Nephron progenitor cell (in vitro differentiated cells): ENCODE measurements around the gene LTO1.

Experiments
- DNase-seq: peaks from one replicate; pipeline ENCODE4 v3.0.0; 2021
- H3K27ac Mint-ChIP-seq: 2 replicates; pipeline ENCODE4 v1.8.0; 2021; ENCODE audit warnings: mild to moderate bottlenecking, moderate library complexity, mixed read lengths
- H3K27me3 Mint-ChIP-seq: 2 replicates; pipeline ENCODE4 v1.8.0; 2021; ENCODE audit warnings: mild to moderate bottlenecking, low read depth, mixed read lengths; ENCODE audit not compliant: poor library complexity
- H3K36me3 Mint-ChIP-seq: 2 replicates; pipeline ENCODE4 v1.8.0; 2021; ENCODE audit warnings: low read depth, mixed read lengths
- H3K4me1 Mint-ChIP-seq: 2 replicates; pipeline ENCODE4 v1.8.0; 2021; ENCODE audit warnings: mixed read lengths
- H3K4me3 Mint-ChIP-seq: 2 replicates; pipeline ENCODE4 v1.8.0; 2021; ENCODE audit warnings: mild to moderate bottlenecking, moderate library complexity, mixed read lengths
- H3K9me3 Mint-ChIP-seq: 2 replicates; pipeline ENCODE4 v1.8.0; 2021; ENCODE audit warnings: mild to moderate bottlenecking, moderate library complexity, mixed read lengths
- TF ChIP-seq, protein P1 (sequence below): fragments of 200-600 bp; sonication (generic); IDR thresholded peaks from 2 replicates; pipeline ENCODE4 v1.5.0; 2021; ENCODE audit warnings: antibody characterized with exemption

The LTO1 gene

DNA sequence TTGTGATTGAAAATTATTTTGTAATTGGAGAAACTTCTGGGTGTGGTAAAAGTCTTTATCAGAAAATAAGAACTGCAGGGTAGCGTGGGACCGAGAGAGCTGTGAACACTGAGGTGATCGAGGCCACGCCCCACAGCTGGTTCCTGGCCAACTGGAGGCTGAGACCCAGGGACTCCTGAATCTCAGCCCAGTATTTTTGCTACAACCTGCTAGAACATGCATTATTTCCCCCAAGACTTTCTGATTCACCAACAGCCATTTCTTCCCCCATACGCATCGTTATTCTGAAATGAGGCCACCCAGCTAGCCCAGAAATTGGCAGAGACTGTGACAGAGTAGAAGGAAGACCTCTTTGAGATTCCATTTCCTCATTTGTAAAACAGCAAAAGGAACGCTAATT lies 32.0 kb upstream of the LTO1 start:
- DNase-seq: no peak

DNA sequence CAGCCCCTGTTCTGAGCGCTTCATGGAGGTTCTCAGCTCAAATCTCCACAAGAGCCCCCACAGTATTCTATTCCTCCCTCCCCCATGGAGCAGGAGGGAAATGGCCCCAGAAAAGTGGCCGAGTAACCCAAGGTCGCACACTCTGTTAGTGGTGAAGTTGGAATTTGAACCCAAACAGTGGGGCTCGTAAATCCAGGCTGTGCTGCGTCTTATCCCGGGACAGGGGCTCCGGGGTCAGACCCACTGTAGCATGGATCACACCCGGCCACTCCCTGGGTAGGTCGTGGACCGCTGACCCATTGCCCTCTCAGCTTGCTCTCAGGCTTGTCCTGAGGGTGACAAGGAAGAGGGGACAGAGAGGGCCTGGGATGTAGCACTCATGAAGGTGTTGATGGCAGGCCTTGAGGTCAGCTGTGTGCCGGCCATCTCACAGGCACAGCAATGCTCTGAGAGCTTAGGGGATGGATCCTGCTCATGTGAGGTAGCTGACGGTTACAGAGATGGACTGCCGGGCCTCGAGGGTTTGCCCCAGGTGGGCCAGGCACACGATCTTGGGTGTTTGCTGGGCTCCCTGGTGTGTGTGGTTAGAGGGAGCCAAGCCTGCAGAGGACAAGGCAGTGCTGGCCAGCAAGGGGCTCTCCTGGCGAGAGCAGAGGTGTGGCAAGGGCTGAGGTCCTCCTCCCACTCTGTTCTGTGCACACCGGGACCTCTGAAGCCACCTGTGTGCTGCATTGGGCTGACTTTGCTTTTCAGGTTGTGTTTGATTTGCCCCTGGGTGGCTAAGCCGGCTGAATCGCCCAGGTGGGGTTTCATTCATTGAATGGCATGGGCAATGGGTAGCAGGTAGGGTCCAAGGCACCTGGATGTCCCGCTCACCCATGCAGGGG lies 31.0 kb upstream of the LTO1 start:
- Mint-ChIP-seq H3K4me1 (peaks cover 46% of the 10 kb centered on the region), H3K4me3 (peak overlapping the region; percentile 25), H3K27ac (no peak overlapping the region), H3K27me3 (peaks cover 73% of the 10 kb centered on the region), H3K9me3 (no peaks in the 10 kb centered on the region), H3K36me3 (no peaks in the 10 kb centered on the region)
- peak; percentile 43 for DNase-seq
- TF ChIP-seq, protein P1, sequence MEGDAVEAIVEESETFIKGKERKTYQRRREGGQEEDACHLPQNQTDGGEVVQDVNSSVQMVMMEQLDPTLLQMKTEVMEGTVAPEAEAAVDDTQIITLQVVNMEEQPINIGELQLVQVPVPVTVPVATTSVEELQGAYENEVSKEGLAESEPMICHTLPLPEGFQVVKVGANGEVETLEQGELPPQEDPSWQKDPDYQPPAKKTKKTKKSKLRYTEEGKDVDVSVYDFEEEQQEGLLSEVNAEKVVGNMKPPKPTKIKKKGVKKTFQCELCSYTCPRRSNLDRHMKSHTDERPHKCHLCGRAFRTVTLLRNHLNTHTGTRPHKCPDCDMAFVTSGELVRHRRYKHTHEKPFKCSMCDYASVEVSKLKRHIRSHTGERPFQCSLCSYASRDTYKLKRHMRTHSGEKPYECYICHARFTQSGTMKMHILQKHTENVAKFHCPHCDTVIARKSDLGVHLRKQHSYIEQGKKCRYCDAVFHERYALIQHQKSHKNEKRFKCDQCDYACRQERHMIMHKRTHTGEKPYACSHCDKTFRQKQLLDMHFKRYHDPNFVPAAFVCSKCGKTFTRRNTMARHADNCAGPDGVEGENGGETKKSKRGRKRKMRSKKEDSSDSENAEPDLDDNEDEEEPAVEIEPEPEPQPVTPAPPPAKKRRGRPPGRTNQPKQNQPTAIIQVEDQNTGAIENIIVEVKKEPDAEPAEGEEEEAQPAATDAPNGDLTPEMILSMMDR: no peak

More for the DNA sequence above, 32.0 kb upstream of the LTO1 start:
- H3K27me3 Mint-ChIP-seq: peaks cover 63% of the 10 kb centered on the region
- H3K4me3 Mint-ChIP-seq: no peak overlapping the region
- no peaks in the 10 kb centered on the region for H3K9me3 Mint-ChIP-seq
- H3K4me1 Mint-ChIP-seq: peaks cover 53% of the 10 kb centered on the region
- no peaks in the 10 kb centered on the region for H3K36me3 Mint-ChIP-seq
- H3K27ac Mint-ChIP-seq: no peak overlapping the region
- TF ChIP-seq, protein P1: no peak

DNA sequence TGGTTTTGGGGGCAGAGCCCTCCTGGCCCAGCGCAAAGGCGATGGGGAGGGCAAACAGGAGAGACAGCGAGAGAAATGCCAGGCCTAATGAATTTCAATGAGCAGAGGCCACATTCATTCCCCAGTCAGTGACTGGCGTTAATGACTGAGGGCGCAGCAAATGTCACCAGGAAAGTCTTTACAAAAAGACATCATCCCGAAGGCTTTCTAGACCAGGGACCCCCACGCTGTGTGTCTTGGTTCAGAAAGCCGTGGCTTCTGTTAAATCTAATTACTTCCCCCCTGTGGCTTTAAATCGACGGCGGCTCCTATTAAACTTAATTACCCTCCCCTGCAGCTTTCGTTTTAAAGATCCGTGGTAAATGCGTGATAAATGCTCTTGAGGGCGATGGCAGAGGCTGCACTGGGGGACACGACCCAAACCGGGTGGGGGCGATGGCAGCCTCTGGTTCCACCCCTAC lies 30.2 kb upstream of the LTO1 start:
- Mint-ChIP-seq H3K4me1 (peaks cover 52% of the 10 kb centered on the region), H3K36me3 (no peaks in the 10 kb centered on the region), H3K27ac (no peak overlapping the region), H3K9me3 (no peaks in the 10 kb centered on the region), H3K27me3 (peaks cover 79% of the 10 kb centered on the region), H3K4me3 (peak overlapping the region; percentile 25)
- TF ChIP-seq, protein P1: no peak
- no peak for DNase-seq

DNA sequence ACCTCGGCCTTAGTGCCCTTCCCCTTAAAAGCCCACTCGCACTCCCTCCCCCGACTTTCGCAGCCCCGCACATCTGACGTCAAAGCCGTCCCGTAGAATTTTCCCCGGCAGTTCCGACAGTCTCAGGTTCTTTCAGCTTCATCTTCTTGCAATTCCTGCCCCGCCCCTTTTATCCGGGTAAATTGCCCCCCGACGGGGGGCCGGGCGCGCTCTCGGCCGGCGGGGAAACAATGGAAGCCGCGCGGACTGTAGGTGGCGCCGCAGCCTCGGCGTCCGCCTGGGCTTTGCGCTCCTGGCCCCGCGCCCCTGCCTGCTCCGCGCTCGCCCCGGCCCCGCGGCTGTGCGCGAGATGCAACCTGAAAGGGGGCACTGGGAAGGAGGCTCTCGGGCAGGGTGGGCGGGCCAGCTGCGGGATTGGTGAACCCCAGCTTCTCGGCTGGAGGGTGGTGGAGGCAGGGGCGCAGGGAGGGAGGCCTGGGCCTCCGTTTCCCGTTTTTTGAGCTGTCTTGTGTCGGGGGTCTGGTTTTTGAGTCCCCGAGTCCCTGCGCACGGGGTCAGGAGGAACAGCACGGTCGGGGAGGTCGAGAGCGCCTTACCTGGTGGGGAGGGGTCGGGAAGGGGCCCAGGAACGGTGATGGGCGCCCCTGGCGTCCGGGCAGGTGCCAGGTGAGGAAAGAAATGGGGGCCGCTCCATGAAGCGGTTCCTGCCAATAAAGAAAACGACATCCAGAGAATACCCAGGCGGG lies 29.5 kb upstream of the LTO1 start:
- Mint-ChIP-seq H3K4me1 (peaks cover 55% of the 10 kb centered on the region), H3K36me3 (no peaks in the 10 kb centered on the region), H3K27ac (no peak overlapping the region), H3K9me3 (no peaks in the 10 kb centered on the region), H3K4me3 (peak overlapping the region; percentile 80), H3K27me3 (peaks cover 79% of the 10 kb centered on the region)
- DNase-seq: peak; percentile 80
- TF ChIP-seq, protein P1: peak; percentile 58

DNA sequence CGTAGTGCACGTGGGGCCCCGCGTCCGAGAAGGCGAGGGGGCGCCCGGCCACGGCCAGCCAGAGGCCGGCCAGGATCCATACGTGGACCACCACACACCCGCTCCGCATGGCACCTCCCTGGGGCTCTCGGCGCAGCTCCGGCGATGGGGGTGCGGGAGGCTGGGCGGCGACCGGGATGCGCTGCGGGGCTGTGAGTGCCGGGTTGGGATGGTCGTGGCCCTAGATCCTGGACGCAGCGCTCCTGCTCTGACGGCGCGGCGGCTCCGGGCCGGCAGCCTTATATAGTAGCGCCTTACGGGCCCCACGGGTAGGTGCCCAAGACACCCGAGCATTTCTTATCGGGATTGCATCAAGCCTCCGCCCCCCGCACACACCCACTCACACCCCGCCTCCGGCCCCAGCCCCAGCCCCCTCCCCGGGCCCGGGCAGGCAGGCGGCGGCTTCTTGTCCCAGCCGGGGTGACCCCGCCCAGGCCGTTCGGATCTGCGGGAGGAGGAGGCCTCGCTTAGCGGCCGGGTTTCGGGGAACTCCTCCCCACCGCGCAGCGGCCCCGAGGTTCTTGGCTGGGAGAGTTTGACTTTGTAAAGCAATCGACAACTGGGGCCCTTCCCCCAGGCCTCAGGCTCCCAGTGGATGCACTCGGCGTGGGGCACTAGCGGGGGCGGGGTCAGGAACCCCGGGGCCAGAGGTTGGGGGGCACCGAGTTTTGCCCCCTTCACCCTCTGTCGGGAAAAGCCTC lies 28.8 kb upstream of the LTO1 start, which contains the start of gene FGF19:
Gene FGF19, minus strand, starts transcription at position 255 of the 740 bp plus-strand sequence. Its CDS starts 146 bp downstream, at position 109.
- TF ChIP-seq, protein P1: no peak
- peak within 1 kb of the TSS; percentile 80 for H3K4me3 Mint-ChIP-seq
- H3K9me3 Mint-ChIP-seq: no peaks in the 10 kb centered on the region
- peak; percentile 53 for DNase-seq
- H3K27me3 Mint-ChIP-seq: peaks cover 73% of the 10 kb centered on the region
- H3K4me1 Mint-ChIP-seq: peaks cover 47% of the 10 kb centered on the region
- H3K36me3 Mint-ChIP-seq: no peaks in the 10 kb centered on the region
- no peak within 1 kb of the TSS for H3K27ac Mint-ChIP-seq
